Progenitor cell of endocrine pancreas (in vitro differentiated cells): ENCODE measurements around the gene UBAC2. TPM values are rescaled to one million over a fixed set of nuclear protein-coding genes. Genes with fewer than 3 reads are reported as not detected.
"Not testable (repeated sequence)": the region's sequence is repeated elsewhere in the genome, so short reads cannot be mapped to it uniquely, and the experiment has no call there.

Source experiments
- DNase-seq: peaks from one replicate; pipeline ENCODE4 v3.0.0; 2021; ENCODE audit warnings: low spot score; ENCODE audit not compliant: unreplicated experiment
- H3K27ac Mint-ChIP-seq: 2 replicates; pipeline ENCODE4 v1.8.0; 2021; ENCODE audit warnings: mild to moderate bottlenecking, moderate library complexity, mixed read lengths
- H3K27me3 Mint-ChIP-seq: 2 replicates; pipeline ENCODE4 v1.8.0; 2021; ENCODE audit warnings: mixed read lengths
- H3K36me3 Mint-ChIP-seq: 2 replicates; pipeline ENCODE4 v1.8.0; 2022; ENCODE audit warnings: mixed read lengths; ENCODE audit not compliant: insufficient read depth
- H3K4me1 Mint-ChIP-seq: 2 replicates; pipeline ENCODE4 v1.8.0; 2021; ENCODE audit warnings: low read depth, mixed read lengths
- H3K4me3 Mint-ChIP-seq: 2 replicates; pipeline ENCODE4 v1.8.0; 2021; ENCODE audit warnings: low read depth, mild to moderate bottlenecking, moderate library complexity, mixed read lengths
- H3K9me3 Mint-ChIP-seq: 2 replicates; pipeline ENCODE4 v1.8.0; 2021; ENCODE audit warnings: low read depth, mixed read lengths
- total RNA-seq: library from RNA; stranded (reverse); gene quantifications from 2 replicates; pipeline ENCODE4 v1.2.1, GENCODE V29; 2021
- TF ChIP-seq, protein P1 (sequence below): fragments of 200-600 bp; sonication (generic); IDR thresholded peaks from one replicate; pipeline ENCODE4 v1.5.0; 2021; ENCODE audit warnings: antibody characterized with exemption, mild to moderate bottlenecking; ENCODE audit not compliant: unreplicated experiment

Gene UBAC2
- total RNA-seq, 1 donor from 2014 or later: 60.6 TPM

DNA sequence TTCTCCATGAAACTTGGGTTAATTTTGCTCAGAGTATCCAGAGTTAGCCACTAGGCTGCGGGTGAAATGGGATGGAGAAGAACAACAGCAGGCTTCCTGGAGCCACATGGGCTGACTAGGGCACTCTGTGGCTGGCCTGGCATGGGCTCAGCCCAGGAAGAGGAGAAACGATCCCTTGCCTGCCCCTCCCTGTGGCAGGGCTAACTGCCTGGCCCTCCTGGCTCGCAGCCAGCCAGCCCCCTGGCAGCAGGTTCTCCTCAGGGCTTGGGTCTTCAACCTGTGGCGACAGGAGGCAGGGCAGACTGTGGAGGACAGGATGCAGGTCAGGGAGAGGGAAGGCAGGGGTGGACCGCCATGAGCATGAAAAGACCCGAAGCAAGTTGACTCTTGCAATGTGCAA lies 185.3 kb downstream of the UBAC2 start:
- TF ChIP-seq, protein P1, sequence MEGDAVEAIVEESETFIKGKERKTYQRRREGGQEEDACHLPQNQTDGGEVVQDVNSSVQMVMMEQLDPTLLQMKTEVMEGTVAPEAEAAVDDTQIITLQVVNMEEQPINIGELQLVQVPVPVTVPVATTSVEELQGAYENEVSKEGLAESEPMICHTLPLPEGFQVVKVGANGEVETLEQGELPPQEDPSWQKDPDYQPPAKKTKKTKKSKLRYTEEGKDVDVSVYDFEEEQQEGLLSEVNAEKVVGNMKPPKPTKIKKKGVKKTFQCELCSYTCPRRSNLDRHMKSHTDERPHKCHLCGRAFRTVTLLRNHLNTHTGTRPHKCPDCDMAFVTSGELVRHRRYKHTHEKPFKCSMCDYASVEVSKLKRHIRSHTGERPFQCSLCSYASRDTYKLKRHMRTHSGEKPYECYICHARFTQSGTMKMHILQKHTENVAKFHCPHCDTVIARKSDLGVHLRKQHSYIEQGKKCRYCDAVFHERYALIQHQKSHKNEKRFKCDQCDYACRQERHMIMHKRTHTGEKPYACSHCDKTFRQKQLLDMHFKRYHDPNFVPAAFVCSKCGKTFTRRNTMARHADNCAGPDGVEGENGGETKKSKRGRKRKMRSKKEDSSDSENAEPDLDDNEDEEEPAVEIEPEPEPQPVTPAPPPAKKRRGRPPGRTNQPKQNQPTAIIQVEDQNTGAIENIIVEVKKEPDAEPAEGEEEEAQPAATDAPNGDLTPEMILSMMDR: no peak
- Mint-ChIP-seq H3K27ac (no peak overlapping the region), H3K9me3 (no peaks in the 10 kb centered on the region), H3K4me1 (no peaks in the 10 kb centered on the region), H3K27me3 (no peaks in the 10 kb centered on the region), H3K4me3 (no peak overlapping the region), H3K36me3 (peaks cover 18% of the 10 kb centered on the region)
- no peak for DNase-seq

DNA sequence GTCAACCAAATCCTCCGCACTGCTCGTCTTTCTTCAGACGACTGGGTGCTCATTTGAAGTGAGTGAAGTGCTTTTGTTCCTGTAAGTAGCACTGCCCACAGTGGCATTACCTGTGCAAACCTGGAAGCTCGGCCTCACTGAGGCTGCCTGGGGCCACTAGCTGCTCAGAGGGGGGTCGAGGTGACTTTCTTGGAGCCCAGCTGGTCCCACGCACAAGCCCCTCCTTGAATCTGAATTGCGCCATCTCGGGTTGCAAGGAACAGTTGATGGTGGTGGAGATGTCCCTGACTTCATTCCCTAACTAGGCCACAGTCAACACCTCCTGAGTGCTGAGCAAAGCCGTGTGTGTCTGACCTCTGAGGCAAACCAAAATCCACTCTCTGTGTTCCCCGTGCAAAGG lies 185.8 kb downstream of the UBAC2 start:
- Mint-ChIP-seq H3K27me3 (no peaks in the 10 kb centered on the region), H3K4me1 (no peaks in the 10 kb centered on the region), H3K4me3 (no peak overlapping the region), H3K9me3 (no peaks in the 10 kb centered on the region), H3K36me3 (peaks cover 14% of the 10 kb centered on the region), H3K27ac (no peak overlapping the region)
- TF ChIP-seq, protein P1: no peak
- DNase-seq: no peak

DNA sequence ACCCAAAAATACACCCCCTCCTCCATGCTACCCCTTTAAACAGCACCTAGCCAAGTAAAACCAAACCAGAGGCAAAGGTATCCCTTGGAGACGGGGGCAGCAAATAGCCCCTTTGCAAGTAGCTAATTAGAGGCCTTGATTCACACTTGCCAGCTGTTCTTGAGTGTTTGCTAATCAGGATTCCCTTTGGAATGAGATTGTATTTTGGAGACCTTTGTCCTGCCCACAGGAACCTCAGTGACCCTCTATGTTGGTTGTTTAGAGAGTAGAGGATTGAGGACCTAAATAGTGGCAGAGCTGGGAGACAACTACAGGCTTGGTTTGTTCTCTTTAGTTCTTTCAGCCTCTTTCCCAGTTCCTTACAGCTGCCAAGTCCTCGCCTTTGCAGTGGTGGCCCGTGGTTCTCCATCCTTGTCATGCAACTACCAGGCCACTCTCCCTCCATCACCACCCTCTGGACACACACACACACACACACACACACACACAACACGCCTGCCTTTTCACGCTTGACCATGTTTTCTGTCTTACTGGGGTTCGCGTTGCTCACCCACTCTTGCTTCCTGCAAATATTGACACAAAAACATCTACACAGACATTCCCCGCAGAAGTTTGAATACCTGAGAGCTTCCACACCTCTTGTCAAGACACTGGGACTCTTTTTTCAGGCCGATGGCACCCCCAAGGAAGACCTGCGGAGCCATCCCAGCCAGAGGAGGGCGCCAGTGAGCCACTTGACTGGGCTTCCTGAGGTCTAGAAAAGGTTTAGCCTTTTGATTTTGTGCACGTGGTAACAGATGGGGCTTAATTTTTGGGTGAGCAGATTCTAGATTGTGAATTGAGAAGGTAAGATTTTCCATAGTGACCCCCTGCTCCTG lies 186.5 kb downstream of the UBAC2 start:
- TF ChIP-seq, protein P1: peak; percentile 59
- H3K27me3 Mint-ChIP-seq: no peaks in the 10 kb centered on the region
- H3K4me3 Mint-ChIP-seq: no peak overlapping the region
- no peaks in the 10 kb centered on the region for H3K9me3 Mint-ChIP-seq
- peak; percentile 24 for DNase-seq
- no peaks in the 10 kb centered on the region for H3K4me1 Mint-ChIP-seq
- peaks cover 14% of the 10 kb centered on the region for H3K36me3 Mint-ChIP-seq
- peak overlapping the region; percentile 75 for H3K27ac Mint-ChIP-seq

DNA sequence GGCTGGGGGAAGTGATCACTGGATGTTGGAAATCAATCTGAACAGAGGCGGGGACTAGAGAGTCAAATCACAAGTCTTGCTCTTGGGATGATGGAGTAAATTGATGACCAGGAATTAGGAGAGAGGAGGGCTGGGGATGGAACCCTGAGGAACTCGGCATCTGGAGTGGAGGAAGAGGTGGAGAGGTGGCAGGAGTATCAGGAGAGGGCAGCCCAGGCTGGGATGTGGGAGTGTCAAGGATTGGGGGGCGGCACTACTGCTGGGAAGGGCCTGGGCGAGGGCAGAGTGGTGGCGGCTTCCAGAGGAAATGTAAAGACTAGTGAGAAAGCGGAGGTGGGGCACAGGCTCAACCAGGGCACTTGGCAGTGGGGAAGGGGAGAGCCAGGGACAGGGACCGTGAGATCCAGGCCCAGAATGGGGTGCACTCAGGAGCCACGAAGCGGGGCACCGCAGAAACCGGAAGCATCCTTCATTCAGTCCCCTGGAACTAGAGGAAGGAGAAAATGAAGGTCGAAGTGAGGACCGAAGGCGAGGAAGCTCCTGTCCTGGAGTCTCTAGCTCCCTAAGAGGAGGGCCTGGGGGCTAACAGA lies 187.8 kb downstream of the UBAC2 start:
- Mint-ChIP-seq H3K4me3 (no peak overlapping the region), H3K9me3 (no peaks in the 10 kb centered on the region), H3K4me1 (no peaks in the 10 kb centered on the region), H3K36me3 (peaks cover 13% of the 10 kb centered on the region), H3K27ac (peak overlapping the region; percentile 47), H3K27me3 (no peaks in the 10 kb centered on the region)
- TF ChIP-seq, protein P1: no peak
- DNase-seq: no peak

DNA sequence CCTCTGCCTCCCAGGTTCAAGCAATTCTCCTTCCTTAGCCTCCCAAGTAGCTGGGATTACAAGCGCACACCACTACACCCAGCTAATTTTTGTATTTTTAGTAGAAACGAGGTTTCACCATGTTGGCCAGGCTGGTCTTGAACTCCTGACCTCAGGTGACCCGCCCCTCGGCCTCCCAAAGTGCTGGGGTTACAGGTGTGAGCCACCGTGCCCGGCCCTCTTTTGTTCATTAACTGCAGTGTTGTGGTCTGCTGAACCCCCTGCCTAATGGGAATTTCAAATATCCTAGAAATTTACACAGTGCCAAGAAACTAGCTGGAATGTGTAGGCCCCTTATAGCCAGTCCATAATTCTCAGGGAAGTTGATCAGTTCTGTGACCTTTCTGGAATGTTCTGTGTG lies 188.4 kb downstream of the UBAC2 start:
- not testable (repeated sequence) for H3K27me3 Mint-ChIP-seq, DNase-seq, H3K9me3 Mint-ChIP-seq, H3K4me3 Mint-ChIP-seq, H3K4me1 Mint-ChIP-seq
- Mint-ChIP-seq H3K27ac (peak overlapping the region; percentile 22), H3K36me3 (peaks cover 13% of the 10 kb centered on the region)
